Prostate gland (tissue), 2 donors: ENCODE measurements around the gene CD164L2.

Source experiments
- CTCF ChIP-seq, 4 experiments: fragments of 200-600 bp in 2 of 4; fragments of 450-650 bp in 2 of 4; sonication (generic) in 2 of 4; IDR thresholded peaks; 1 replicate in 3 of 4; 2 replicates in 1 of 4; pipeline ENCODE4 v1.5.1; 2016 to 2019; ENCODE audit warnings: antibody characterized with exemption in 4 of 4, mild to moderate bottlenecking in 2 of 4, moderate library complexity in 2 of 4
- POLR2A ChIP-seq: fragments of 450-650 bp; IDR thresholded peaks from one replicate; pipeline ENCODE4 v1.6.1; 2016; ENCODE audit warnings: antibody characterized with exemption, mild to moderate bottlenecking
- POLR2AphosphoS5 ChIP-seq: sonication (generic); formaldehyde crosslinking; IDR thresholded peaks from one replicate; pipeline ENCODE4 v1.6.1; 2017; ENCODE audit warnings: antibody characterized with exemption

- no peak for TF ChIP-seq CTCF (IDR thresholded peaks at IDR 0.05)
- no peak for TF ChIP-seq POLR2A
- no peak for TF ChIP-seq POLR2AphosphoS5
Observed at GRCh38 chr1:27427816-27428315, 44.7 kb upstream of the CD164L2 start.
